Endothelial cell of umbilical vein (primary cell): ENCODE measurements around the gene RPL41. TPM values are rescaled to one million over a fixed set of nuclear protein-coding genes. Genes with fewer than 3 reads are reported as not detected.

Experiments
- BruUV-seq: library from RNA; stranded (reverse); fragments of 400-500 nt; replicated peaks from 2 replicates; lab custom pipeline; 2021; lab: Mats Ljungman, UMichigan
- CTCF ChIA-PET: fragments of 300-600, 350-600 bp; sonication (Branson Sonifier 250); formaldehyde crosslinking; loops from one replicate; lab custom pipeline; 2021; ENCODE audit warnings: antibody characterized with exemption, inconsistent platforms; lab: Charles Lee
- POLR2A ChIA-PET: fragments of 300-600, 350-600 bp; sonication (Branson Sonifier 250); formaldehyde crosslinking; loops from one replicate; lab custom pipeline; 2021; ENCODE audit warnings: antibody characterized with exemption, inconsistent platforms; lab: Charles Lee
- DNase-seq: peaks from one replicate; pipeline ENCODE4 v3.0.0-alpha.2; 2011; ENCODE audit warnings: low read depth, low spot score
- FAIRE-seq: peaks from 2 replicates; lab custom pipeline; 2011; peaks lifted over from hg19 to GRCh38; lab: Jason Lieb, UNC
- H2AFZ ChIP-seq: 2 replicates; pipeline ENCODE4 v1.6.0; 2012; ENCODE audit warnings: low read depth, low read length, control low read depth, inconsistent platforms
- H3K27ac ChIP-seq: 2 replicates; pipeline ENCODE4 v1.5.1; 2011; ENCODE audit warnings: low read depth, mild to moderate bottlenecking, control low read depth, low read length, moderate library complexity; ENCODE audit not compliant: insufficient read depth
- H3K27me3 ChIP-seq, 2 experiments: 2 replicates each; pipeline versions ENCODE4 v1.6.0 to v1.6.1; 2011; ENCODE audit warnings: low read length in 2 of 2, mixed read lengths in 1 of 2; ENCODE audit not compliant: control insufficient read depth in 2 of 2, insufficient read depth in 2 of 2
- H3K36me3 ChIP-seq, 2 experiments: 2 replicates in 1 of 2; 3 replicates in 1 of 2; pipeline ENCODE4 v1.5.1; 2011; ENCODE audit warnings: low read length in 2 of 2, mild to moderate bottlenecking in 1 of 2, moderate library complexity in 1 of 2; ENCODE audit not compliant: control insufficient read depth in 2 of 2, insufficient read depth in 2 of 2; ENCODE audit errors: extremely low read depth in 1 of 2
- H3K4me1 ChIP-seq: 3 replicates; pipeline ENCODE4 v1.5.1; 2011; ENCODE audit warnings: mild to moderate bottlenecking, low read length; ENCODE audit not compliant: control insufficient read depth, insufficient read depth; ENCODE audit errors: extremely low read depth
- H3K4me2 ChIP-seq: 2 replicates; pipeline ENCODE4 v1.6.1; 2011; ENCODE audit warnings: low read length, control low read depth, mixed read lengths; ENCODE audit not compliant: insufficient read depth
- H3K4me3 ChIP-seq, 3 experiments: fragments of 200-600 bp in 1 of 3; sonication (generic), shearing (Covaris generic) in 1 of 3; replicated peaks in 1 of 3; 2 replicates each; pipeline ENCODE4 v1.5.1; 2011 to 2016; ENCODE audit warnings: control low read depth in 3 of 3, low read length in 3 of 3, mild to moderate bottlenecking in 2 of 3, inconsistent platforms in 1 of 3, low read depth in 1 of 3, moderate library complexity in 1 of 3; ENCODE audit not compliant: insufficient read depth in 1 of 3
- H3K79me2 ChIP-seq: 2 replicates; pipeline ENCODE4 v1.6.0; 2012; ENCODE audit warnings: low read length, inconsistent platforms; ENCODE audit not compliant: control insufficient read depth, insufficient read depth
- H3K9ac ChIP-seq: replicated peaks from 2 replicates; pipeline ENCODE3; 2011; ENCODE audit warnings: low read length, control low read depth; ENCODE audit not compliant: insufficient read depth; ENCODE audit errors: extremely low read depth
- H3K9me1 ChIP-seq: replicated peaks from 3 replicates; pipeline ENCODE4 v1.6.0; 2011; ENCODE audit warnings: mild to moderate bottlenecking, low read length; ENCODE audit not compliant: control insufficient read depth, insufficient read depth; ENCODE audit errors: extremely low read depth
- H3K9me3 ChIP-seq: replicated peaks from 2 replicates; pipeline ENCODE4 v1.5.1; 2012; ENCODE audit warnings: low read length, inconsistent platforms; ENCODE audit not compliant: control insufficient read depth, insufficient read depth
- H4K20me1 ChIP-seq: replicated peaks from 2 replicates; pipeline ENCODE3; 2011; ENCODE audit warnings: mild to moderate bottlenecking, low read length; ENCODE audit not compliant: control insufficient read depth, insufficient read depth; ENCODE audit errors: extremely low read depth
- CTCF ChIP-seq, 2 donors: IDR thresholded peaks; 1 replicate in 1 of 2; 2 replicates in 1 of 2; pipeline ENCODE4 v1.5.1; 2011; ENCODE audit warnings: low read length in 2 of 2, mild to moderate bottlenecking in 2 of 2, moderate library complexity in 2 of 2, control low read depth in 1 of 2, inconsistent platforms in 1 of 2, low read depth in 1 of 2; ENCODE audit not compliant: insufficient read depth in 1 of 2; ENCODE audit errors: extremely low read depth in 1 of 2
- EZH2 ChIP-seq: IDR thresholded peaks from 2 replicates; pipeline ENCODE4 v1.6.1; 2012; ENCODE audit warnings: borderline replicate concordance, low read depth, mild to moderate bottlenecking, moderate library complexity, low read length, inconsistent platforms; ENCODE audit not compliant: severe bottlenecking
- FOS ChIP-seq: IDR thresholded peaks from 2 replicates; pipeline ENCODE4 v1.6.1; 2011; ENCODE audit warnings: mild to moderate bottlenecking, low read length, moderate library complexity, borderline replicate concordance; ENCODE audit not compliant: insufficient read depth
- GATA2 ChIP-seq: IDR thresholded peaks from 2 replicates; pipeline ENCODE4 v1.7.0; 2011; ENCODE audit warnings: low read depth, mild to moderate bottlenecking, moderate library complexity, mixed read lengths, low read length; ENCODE audit not compliant: insufficient read length, insufficient read depth
- JUN ChIP-seq: IDR thresholded peaks from 2 replicates; pipeline ENCODE4 v1.6.1; 2011; ENCODE audit warnings: borderline replicate concordance, low read depth; ENCODE audit not compliant: insufficient read length, insufficient read depth
- MAX ChIP-seq: IDR thresholded peaks from 2 replicates; pipeline ENCODE4 v1.6.1; 2011; ENCODE audit not compliant: insufficient read depth, insufficient read length
- MYC ChIP-seq: IDR thresholded peaks from one replicate; pipeline ENCODE4 v1.6.1; 2011; ENCODE audit warnings: mild to moderate bottlenecking, low read depth, low read length
- POLR2A ChIP-seq: IDR thresholded peaks from 2 replicates; pipeline ENCODE4 v1.6.1; 2012; ENCODE audit warnings: low read depth, mild to moderate bottlenecking, control low read depth, low read length
- POLR2AphosphoS5 ChIP-seq: IDR thresholded peaks from 2 replicates; pipeline ENCODE4 v1.6.1; 2012; ENCODE audit warnings: low read depth, mild to moderate bottlenecking, control low read depth, low read length, moderate library complexity; ENCODE audit not compliant: insufficient read depth
- dilution Hi-C: fragments of 300-500 bp; cut with MboI; formaldehyde crosslinking; loops from one replicate; pipeline ENCODE4 v1.15.0; 2019; ENCODE audit warnings: low sequenced_read_pairs; ENCODE audit not compliant: extremely low pct_ligation_motif_present
- intact Hi-C: fragments of 100-400 bp; cut with micrococcal nuclease; formaldehyde crosslinking; loops from one replicate; pipeline ENCODE4 v1.10.0; 2022
- polyA plus RNA-seq, 4 experiments: library from polyadenylated mRNA; depleted of rRNA in 3 of 4; stranded (reverse) in 3 of 4; unstranded in 1 of 4; fragments of >200 nt; gene quantifications; 2 replicates each; pipeline versions ENCODE4 v1.2.1 to v1.2.3, GENCODE V29; 2011 to 2012; ENCODE audit warnings: missing spikeins in 1 of 4
- total RNA-seq: library from RNA; stranded (reverse); gene quantifications from 2 replicates; pipeline ENCODE4 v1.2.3, GENCODE V29; 2021

The RPL41 gene
- total and polyA plus RNA-seq, 2 donors (not counting 3 experiments of a cell fraction or from before 2014, with no cell fraction given), result 3,212 to 9,990 TPM

- no peak overlapping the region for H3K27ac ChIP-seq
- H3K4me1 ChIP-seq, result peaks cover 13% of the 10 kb centered on the region
- H3K79me2 ChIP-seq, result no peaks in the 10 kb centered on the region
- H3K36me3 ChIP-seq, result no peaks in the 10 kb centered on the region
- dilution Hi-C loops (no loop called here), intact Hi-C loops (no loop called here)
- no peak overlapping the region for H3K4me2 ChIP-seq
- BruUV-seq, result no TSS peak
- TF ChIP-seq EZH2 (no peak), GATA2 (no peak), POLR2AphosphoS5 (no peak), MAX (no peak), CTCF (IDR thresholded peaks at IDR 0.05; ENCODE audit: extremely low read depth in 1 of 2, insufficient read depth in 1 of 2, low read depth in 1 of 2, low read length in 2 of 2) (no peak), MYC (no peak), JUN (no peak), FOS (no peak), POLR2A (no peak)
- no peak overlapping the region for H3K4me3 ChIP-seq
- DNase-seq (no peak), FAIRE-seq (no peak)
- H4K20me1 ChIP-seq, result no peaks in the 10 kb centered on the region
- POLR2A ChIA-PET, result no interaction called here
- no peaks in the 10 kb centered on the region for H3K9me1 ChIP-seq
- H3K9me3 ChIP-seq, result no peaks in the 10 kb centered on the region
- no peak overlapping the region for H2AFZ ChIP-seq
- H3K27me3 ChIP-seq, result peaks cover 3% of the 10 kb centered on the region in 2 experiments
- CTCF ChIA-PET, result interaction anchor here (2.6 kb wide), 1 partner anchor 8 kb away, joined by 11 read pairs; no protein-coding TSS in a partner anchor
- no peak overlapping the region for H3K9ac ChIP-seq
Observed at GRCh38 chr12:56087220-56087619, 29.2 kb upstream of the RPL41 start.
